ENCODE measurements around the gene NTN4.
"Not testable (repeated sequence)": the region's sequence is repeated elsewhere in the genome, so short reads cannot be mapped to it uniquely, and the experiment has no call there.

The NTN4 gene

GRCh38 chr12:95796225-95796981 lies 5.8 kb upstream of the NTN4 start:
- no peak for DNase-seq (ENCODE audit: low spot score)

GRCh38 chr12:95790917-95791849 lies 619 bp upstream of the NTN4 start:
- no peak for DNase-seq (ENCODE audit: low spot score)

- DNase-seq (ENCODE audit: low spot score), result no peak
Measured at GRCh38 chr12:95789126-95790032, 1.2 kb downstream of the NTN4 start.

- DNase-seq (ENCODE audit: low spot score), result peak; percentile 56
Measured at GRCh38 chr12:95788637-95789036, 1.9 kb downstream of the NTN4 start.

- no peak for DNase-seq (ENCODE audit: low spot score)
Measured at GRCh38 chr12:95787274-95787818, 3.2 kb downstream of the NTN4 start.

GRCh38 chr12:95784915-95785314 lies 5.6 kb downstream of the NTN4 start:
- DNase-seq (ENCODE audit: low spot score), result no peak

- DNase-seq (ENCODE audit: low spot score), result no peak
Measured at GRCh38 chr12:95784286-95784685, 6.3 kb downstream of the NTN4 start.

- not testable (repeated sequence) for DNase-seq (ENCODE audit: low spot score)
Measured at GRCh38 chr12:95775466-95775865, 15.1 kb downstream of the NTN4 start.

GRCh38 chr12:95774311-95775045 lies 16.1 kb downstream of the NTN4 start:
- no peak for DNase-seq (ENCODE audit: low spot score)

GRCh38 chr12:95773320-95773719 lies 17.2 kb downstream of the NTN4 start:
- no peak for DNase-seq (ENCODE audit: low spot score)

- DNase-seq (ENCODE audit: low spot score), result no peak
Measured at GRCh38 chr12:95767703-95768102, 22.9 kb downstream of the NTN4 start.

- no peak for DNase-seq (ENCODE audit: low spot score)
Measured at GRCh38 chr12:95766356-95767019, 24.1 kb downstream of the NTN4 start.

- DNase-seq (ENCODE audit: low spot score), result no peak
Measured at GRCh38 chr12:95764848-95765247, 25.7 kb downstream of the NTN4 start.

- DNase-seq (ENCODE audit: low spot score), result peak; percentile 85
Measured at GRCh38 chr12:95763809-95764253, 26.7 kb downstream of the NTN4 start.

- DNase-seq (ENCODE audit: low spot score), result no peak
Measured at GRCh38 chr12:95762123-95762785, 28.3 kb downstream of the NTN4 start.

- DNase-seq (ENCODE audit: low spot score), result no peak
Measured at GRCh38 chr12:95760371-95760770, 30.2 kb downstream of the NTN4 start.

- DNase-seq (ENCODE audit: low spot score), result no peak
Measured at GRCh38 chr12:95759718-95760117, 30.8 kb downstream of the NTN4 start.

- no peak for DNase-seq (ENCODE audit: low spot score)
Measured at GRCh38 chr12:95759039-95759438, 31.5 kb downstream of the NTN4 start.

- no peak for DNase-seq (ENCODE audit: low spot score)
Measured at GRCh38 chr12:95756362-95756761, 34.2 kb downstream of the NTN4 start.
